ENCODE data around the gene KIF3A.
A peak's percentile ranks its signal among the peaks of the same experiment; 100 is the strongest.
"Not testable (repeated sequence)": the region's sequence is repeated elsewhere in the genome, so short reads cannot be mapped to it uniquely, and the experiment has no call there.

KIF3A gene

DNA sequence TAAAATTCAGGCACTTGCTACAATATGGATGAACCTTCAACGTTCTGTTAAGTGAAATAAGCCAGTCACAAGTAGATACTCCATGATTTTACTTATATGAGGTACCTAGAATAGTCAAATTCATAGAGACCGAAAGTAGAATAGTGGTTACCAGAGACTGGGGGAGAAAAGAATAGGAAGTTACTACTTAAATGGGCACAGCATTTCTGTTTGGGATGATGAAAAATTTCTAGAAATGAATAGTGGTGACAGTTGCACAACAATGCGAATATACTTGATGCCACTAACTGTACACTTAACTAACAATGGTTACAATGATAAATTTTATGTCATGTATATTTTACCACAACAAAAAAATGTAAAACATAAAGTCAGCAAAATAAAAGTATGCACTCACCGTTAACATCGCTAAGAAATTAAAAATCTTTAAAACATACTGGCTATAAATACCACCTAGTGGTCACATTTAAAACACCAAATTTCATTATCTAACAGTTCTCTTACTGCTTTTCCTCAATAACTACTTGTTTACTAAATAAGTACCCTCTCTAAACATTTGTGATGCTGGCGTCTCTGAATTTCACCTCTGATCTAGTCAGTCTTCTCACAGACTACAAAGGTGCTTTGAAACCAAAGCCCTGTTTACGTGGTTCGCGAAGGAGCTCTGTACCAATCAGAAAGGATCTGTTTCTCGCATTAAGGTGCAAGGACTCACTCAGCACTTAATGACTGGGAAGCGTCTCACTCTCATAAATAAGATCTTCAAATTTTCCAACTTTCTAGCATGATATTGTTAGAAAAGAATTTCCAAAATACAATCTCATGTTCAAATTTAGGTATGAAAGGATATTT, 22.7 kb downstream of the KIF3A start:
- DNase-seq: no peak

GRCh38 chr5:132708645-132709044, 28.7 kb downstream of the KIF3A start:
- no peak for DNase-seq

DNA sequence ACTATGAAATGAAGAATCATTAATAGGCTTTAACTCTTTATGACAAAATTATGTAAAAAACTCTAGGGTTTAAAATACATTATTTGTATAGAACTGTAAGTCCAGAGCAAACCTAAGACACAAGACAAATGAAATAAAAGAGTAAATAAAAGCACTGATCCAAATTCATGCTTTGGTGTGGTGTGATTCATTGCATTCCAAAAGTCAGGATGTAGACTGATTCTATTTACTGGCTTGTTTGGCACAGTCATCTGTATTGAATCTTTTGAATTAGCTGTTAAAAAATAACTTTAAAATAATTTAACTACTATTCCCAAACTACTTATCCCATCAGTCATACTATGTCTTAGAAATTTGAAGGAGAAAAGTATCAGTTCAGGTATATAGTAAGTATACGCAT, 32.5 kb downstream of the KIF3A start:
- no peak for DNase-seq

GRCh38 chr5:132695956-132696355, 41.4 kb downstream of the KIF3A start:
- DNase-seq: no peak

DNA sequence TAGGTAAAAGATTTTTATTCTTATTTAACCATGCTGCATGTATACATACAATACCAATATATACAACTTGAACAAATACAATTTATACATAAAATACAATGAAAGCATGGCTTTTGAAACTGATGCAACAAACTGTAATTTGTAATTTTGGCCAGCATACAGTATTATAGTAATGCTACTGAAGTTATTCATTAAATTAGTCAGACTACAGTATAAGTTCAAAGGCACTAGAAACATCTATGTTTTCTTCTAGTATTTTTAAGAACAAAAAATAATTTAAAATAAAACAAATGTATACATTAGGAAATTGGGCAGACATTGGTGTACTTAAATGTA, 44.7 kb downstream of the KIF3A start:
- DNase-seq: no peak

- not testable (repeated sequence) for DNase-seq
Measured at GRCh38 chr5:132691755-132692631, 45.4 kb downstream of the KIF3A start.

- DNase-seq: no peak
Measured at GRCh38 chr5:132690156-132690555, 47.2 kb downstream of the KIF3A start.

DNA sequence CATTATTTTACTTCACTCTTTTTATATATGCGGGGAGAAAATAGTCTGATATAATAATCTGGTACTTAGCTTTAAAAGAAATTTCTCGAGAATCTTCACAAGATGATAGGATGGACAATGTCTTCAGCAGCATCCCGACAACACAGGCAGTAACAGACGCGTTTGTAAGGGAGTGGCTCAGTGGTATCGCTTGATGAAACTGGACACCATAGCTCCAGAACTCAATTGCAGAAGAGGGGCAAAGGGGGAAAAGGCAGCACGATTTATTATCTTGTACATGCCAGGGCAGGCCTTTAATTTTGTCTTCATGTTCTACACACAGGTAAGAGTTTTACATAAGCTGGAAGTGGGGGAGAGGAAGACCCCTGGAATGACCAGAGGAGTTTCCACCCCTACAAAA, 47.8 kb downstream of the KIF3A start:
- no peak for DNase-seq

DNA sequence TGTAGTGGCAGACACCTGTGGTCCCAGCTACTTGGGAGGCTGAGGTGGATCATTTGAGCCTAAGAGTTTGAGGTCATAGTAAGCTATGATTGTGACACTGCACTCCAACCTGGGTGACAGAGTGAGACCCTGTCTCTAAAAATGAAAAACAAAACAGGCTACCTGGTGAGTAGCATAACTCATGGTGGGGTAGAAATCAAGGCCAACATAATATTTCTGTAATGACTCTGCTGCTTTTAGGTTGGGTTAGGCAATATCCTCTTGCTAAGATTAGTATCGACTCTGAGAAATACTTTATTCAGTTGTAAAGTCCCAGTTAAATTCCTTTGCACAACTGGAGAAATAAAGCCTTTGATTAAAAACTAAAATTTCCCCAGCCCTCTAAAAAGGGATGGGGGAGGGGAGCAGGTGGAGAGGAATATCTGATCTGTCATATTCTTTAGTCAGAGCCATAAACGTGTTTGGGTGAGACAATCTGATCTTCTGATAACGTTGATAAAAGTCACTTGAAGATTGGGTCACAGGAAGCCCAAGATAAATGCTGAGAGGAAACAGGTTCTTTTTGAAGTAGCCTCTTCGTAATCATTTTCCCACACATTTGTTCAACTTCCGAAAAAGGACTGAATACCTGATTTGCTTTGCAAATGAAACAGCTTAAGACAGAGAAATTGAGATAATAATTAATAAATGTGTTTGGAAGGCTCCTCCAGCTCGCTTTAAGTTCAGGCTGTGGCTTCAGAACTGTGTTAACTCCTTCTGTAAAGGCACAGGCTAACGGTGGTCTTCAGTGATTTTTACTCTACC, 48.6 kb downstream of the KIF3A start:
- DNase-seq: peak in 1 of 2 donors; percentile 32

DNA sequence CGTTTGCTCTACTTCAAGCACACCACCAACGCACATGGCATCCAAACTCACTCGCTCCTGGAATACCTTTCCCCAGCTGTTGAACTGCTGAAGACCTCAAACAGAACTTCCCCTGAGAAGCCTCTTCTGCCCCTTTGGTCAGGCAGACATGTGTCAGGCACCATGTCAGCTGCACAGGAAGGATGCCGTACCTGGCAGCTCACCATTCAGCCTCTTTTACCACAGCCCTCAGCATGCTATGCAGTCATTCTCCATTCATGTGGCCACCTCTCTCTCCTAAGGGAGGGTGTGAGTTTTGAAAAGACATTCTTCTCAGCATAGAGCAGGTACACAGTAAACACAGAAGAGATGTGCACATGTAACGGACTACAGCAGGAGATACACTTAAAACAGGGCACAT, 49.4 kb downstream of the KIF3A start:
- DNase-seq: peak in 1 of 2 donors; percentile 24

- no peak for DNase-seq
Measured at GRCh38 chr5:132686193-132686592, 51.2 kb downstream of the KIF3A start.

DNA sequence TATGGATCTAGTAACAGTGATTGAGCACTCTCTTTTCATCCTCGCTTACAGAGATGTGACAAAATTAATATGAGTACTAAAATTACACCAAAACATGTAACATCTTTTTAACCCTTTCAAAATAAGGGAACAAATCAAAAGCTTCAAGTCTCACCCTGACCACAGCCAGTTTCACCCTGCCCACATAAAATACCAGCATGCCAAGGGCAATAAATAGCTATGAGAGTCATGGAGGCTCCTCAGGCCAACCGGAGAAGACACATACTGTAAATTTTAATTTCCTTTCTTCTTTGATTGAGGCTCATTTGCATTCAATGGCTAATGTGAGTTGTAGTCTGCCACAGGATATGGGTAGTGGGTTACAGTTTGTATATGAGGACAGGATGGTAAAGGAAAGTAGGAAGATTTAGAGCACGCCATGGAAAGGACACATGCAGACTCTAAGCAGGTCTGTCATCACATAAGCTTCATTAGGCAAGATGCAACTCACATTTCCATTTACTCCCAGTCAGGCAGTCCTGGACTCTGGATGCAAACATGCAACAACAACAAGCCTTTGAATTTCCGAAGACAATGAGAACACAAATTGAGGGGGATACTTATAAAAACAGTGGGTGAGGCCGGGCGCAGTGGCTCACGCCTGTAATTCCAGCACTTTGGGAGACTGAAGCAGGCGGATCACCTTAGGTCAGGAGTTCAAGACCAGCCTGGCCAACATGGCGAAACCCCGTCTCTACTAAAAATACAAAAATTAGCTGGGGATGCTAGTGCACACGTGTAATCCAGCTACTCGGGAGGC, 52.2 kb downstream of the KIF3A start:
- DNase-seq: no peak

- no peak for DNase-seq
Measured at GRCh38 chr5:132684491-132684890, 52.9 kb downstream of the KIF3A start.

DNA sequence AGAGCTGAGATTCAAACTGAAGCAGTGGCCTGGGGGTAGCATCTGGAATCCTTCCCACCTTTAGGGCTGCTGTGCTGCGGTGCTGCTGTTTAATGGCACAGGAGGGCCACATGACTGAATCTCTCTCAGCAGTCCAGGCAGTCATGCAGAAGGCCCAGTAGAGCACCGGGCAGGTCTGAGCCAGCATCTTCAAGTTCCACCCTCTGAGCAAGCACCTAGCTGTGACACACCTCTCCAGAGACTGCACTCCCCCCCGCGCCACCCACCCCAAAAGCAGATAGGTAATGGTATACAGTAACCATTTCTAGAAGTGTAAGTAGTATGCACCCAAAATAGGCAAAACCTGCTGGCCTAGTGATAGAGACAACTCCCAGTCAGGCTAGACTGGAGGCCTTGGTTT, 55.4 kb downstream of the KIF3A start:
- DNase-seq: no peak

DNA sequence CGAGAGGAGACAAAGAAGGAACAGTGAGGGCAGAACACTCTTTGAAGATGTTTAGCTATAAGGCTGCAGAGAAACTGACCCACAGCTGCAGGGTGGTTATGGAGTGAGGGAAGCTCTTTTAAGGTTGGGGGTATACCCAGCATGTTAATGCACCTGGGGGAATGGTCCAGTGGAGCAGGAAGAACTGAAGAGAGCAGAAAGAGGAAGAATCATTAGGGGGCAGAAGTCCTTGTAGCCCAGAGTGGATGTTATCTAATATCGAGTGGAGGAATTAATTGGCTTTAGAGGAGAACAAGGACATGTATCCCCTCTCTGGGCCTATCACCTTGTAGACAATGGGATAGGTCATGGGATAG, 55.9 kb downstream of the KIF3A start:
- no peak for DNase-seq

- DNase-seq: no peak
Measured at GRCh38 chr5:132680780-132681475, 56.4 kb downstream of the KIF3A start.

- DNase-seq: no peak
Measured at GRCh38 chr5:132679717-132680380, 57.5 kb downstream of the KIF3A start.

DNA sequence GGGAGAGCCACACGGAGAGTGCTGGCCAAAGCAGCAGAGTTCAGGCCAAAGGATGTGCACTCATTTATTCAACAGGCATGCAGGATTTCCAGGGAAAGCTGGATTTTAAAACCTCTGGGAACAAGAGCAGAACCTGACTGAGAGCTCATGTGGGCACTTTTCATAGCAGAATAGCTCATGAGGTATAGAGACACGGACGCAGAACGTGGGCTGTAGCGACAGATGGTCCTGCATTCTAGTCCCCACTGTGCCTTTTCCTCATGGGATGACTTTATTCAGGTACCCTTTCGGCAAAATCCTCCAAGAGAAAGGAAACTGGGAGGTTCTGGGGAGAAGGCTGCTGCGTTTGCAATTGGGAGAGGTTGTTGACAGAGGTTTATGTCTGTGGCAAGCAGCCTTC, 58.2 kb downstream of the KIF3A start:
- no peak for DNase-seq

DNA sequence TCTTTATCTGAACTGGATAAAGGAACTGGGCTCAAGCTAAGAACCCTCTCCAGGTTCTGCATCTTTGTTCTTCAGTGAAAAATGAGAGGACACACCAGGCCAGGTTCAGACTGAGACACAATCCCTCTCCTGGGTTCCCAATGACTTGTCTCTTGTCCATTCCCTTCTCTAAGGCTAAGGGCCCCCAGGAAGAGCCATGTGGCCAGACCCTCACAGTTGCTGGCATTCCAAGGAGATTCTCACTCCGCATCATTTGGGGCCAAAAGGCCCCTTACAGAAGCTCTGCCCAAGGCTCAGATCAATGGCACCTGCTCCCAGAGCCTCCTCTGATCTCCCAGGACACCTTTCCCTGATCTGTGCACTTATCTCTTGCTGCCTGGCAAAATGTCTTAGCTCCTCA, 58.6 kb downstream of the KIF3A start:
- DNase-seq: no peak

- DNase-seq: no peak
Measured at GRCh38 chr5:132677682-132678400, 59.5 kb downstream of the KIF3A start.

- DNase-seq: no peak
Measured at GRCh38 chr5:132677191-132677590, 60.2 kb downstream of the KIF3A start.

All from stimulated activated CD4-positive, alpha-beta T cell treated with anti-CD3 and anti-CD28 coated beads, Interleukin-2, amount 100 ng/mL, for 24 hours (primary cell).